Measurements from ENCODE around the gene S100A9. TPM values are rescaled to one million over a fixed set of nuclear protein-coding genes. Genes with fewer than 3 reads are reported as not detected.
"Not testable (repeated sequence)": the region's sequence is repeated elsewhere in the genome, so short reads cannot be mapped to it uniquely, and the experiment has no call there.

S100A9 gene
- total RNA-seq (281 TPM), polyA plus RNA-seq (1,119 TPM)
- long read RNA-seq, donor 1, partial matches to known transcripts: 0 of 1 reads
- long read RNA-seq, donor 1, other reads (novel, unspliced or antisense): 0 of 1 reads
- long read RNA-seq, donor 2, transcript S100A9-201 (3 exons, 577 nt): major isoform, 37 of 59 reads
- long read RNA-seq, donor 2, partial matches to known transcripts: 22 of 59 reads
- long read RNA-seq, donor 2, other reads (novel, unspliced or antisense): 0 of 59 reads
- long read RNA-seq, donor 3, transcript S100A9-201 (3 exons, 577 nt): major isoform, 28 of 63 reads
- long read RNA-seq, donor 3, partial matches to known transcripts: 35 of 63 reads
- long read RNA-seq, donor 3, other reads (novel, unspliced or antisense): 0 of 63 reads
- long read RNA-seq, donor 4, transcript S100A9-201 (3 exons, 577 nt): major isoform, 16 of 16 reads
- long read RNA-seq, donor 4, partial matches to known transcripts: 0 of 16 reads
- long read RNA-seq, donor 4, other reads (novel, unspliced or antisense): 0 of 16 reads
- long read RNA-seq, donor 5, transcript S100A9-201 (3 exons, 577 nt): major isoform, 168 of 256 reads
- long read RNA-seq, donor 5, partial matches to known transcripts: 81 of 256 reads
- long read RNA-seq, donor 5, other reads (novel, unspliced or antisense): 7 of 256 reads
- long read RNA-seq, donor 6, transcript S100A9-201 (3 exons, 577 nt): major isoform, 29 of 39 reads
- long read RNA-seq, donor 6, partial matches to known transcripts: 10 of 39 reads
- long read RNA-seq, donor 6, other reads (novel, unspliced or antisense): 0 of 39 reads
- long read RNA-seq, donor 7, transcript S100A9-201 (3 exons, 577 nt): major isoform, 20 of 28 reads
- long read RNA-seq, donor 7, partial matches to known transcripts: 8 of 28 reads
- long read RNA-seq, donor 7, other reads (novel, unspliced or antisense): 0 of 28 reads
- long read RNA-seq, donor 8, transcript S100A9-201 (3 exons, 577 nt): major isoform, 28 of 33 reads
- long read RNA-seq, donor 8, partial matches to known transcripts: 5 of 33 reads
- long read RNA-seq, donor 8, other reads (novel, unspliced or antisense): 0 of 33 reads
- long read RNA-seq, donor 9, transcript S100A9-201 (3 exons, 577 nt): major isoform, 25 of 40 reads
- long read RNA-seq, donor 9, partial matches to known transcripts: 15 of 40 reads
- long read RNA-seq, donor 9, other reads (novel, unspliced or antisense): 0 of 40 reads
- long read RNA-seq, donor 10, transcript S100A9-201 (3 exons, 577 nt): major isoform, 24 of 40 reads
- long read RNA-seq, donor 10, partial matches to known transcripts: 16 of 40 reads
- long read RNA-seq, donor 10, other reads (novel, unspliced or antisense): 0 of 40 reads

- Histone ChIP-seq H3K36me3 (ENCODE audit: control insufficient read depth in 2 of 2, insufficient read depth in 2 of 2, low read length in 1 of 2) (no peaks in the 10 kb centered on the region), H3K9me3 (ENCODE audit: control insufficient read depth in 2 of 2, insufficient read depth in 1 of 2, low read length in 1 of 2) (no peaks in the 10 kb centered on the region), H3K4me3 (ENCODE audit: low read length in 2 of 2) (no peak within 1 kb of the TSS), H3K4me1 (ENCODE audit: control insufficient read depth in 2 of 2, insufficient read depth in 2 of 2, low read length in 2 of 2) (peaks cover 0 to 12% of the 10 kb centered on the region in 2 donors), H3K27me3 (ENCODE audit: control insufficient read depth in 2 of 2, insufficient read depth in 1 of 2, low read length in 1 of 2) (no peaks in the 10 kb centered on the region), H3K27ac (ENCODE audit: low read depth in 1 of 2, low read length in 1 of 2) (no peak within 1 kb of the TSS)
- WGBS: 69% methylated on average over 11 of the region's 11 CpGs
- no peak for DNase-seq (ENCODE audit: low read depth in 6 of 9, low spot score in 9 of 9)
These were observed at the start of gene S100A9 for GRCh38 chr1:153357853-153358690. S100A9 (plus strand) TSS chr1:153357854; CDS start chr1:153358284, 430 bp downstream.

GRCh38 chr1:153308540-153308939, 49.1 kb upstream of the S100A9 start:
- 98% methylated on average over 2 of the region's 2 CpGs for WGBS
- Histone ChIP-seq H3K9me3 (ENCODE audit: control insufficient read depth in 2 of 2, insufficient read depth in 1 of 2, low read length in 1 of 2) (no peaks in the 10 kb centered on the region), H3K27me3 (ENCODE audit: control insufficient read depth in 2 of 2, insufficient read depth in 1 of 2, low read length in 1 of 2) (no peaks in the 10 kb centered on the region), H3K4me3 (ENCODE audit: low read length in 2 of 2) (no peak overlapping the region), H3K4me1 (ENCODE audit: control insufficient read depth in 2 of 2, insufficient read depth in 2 of 2, low read length in 2 of 2) (no peaks in the 10 kb centered on the region), H3K36me3 (ENCODE audit: control insufficient read depth in 2 of 2, insufficient read depth in 2 of 2, low read length in 1 of 2) (no peaks in the 10 kb centered on the region), H3K27ac (ENCODE audit: low read depth in 1 of 2, low read length in 1 of 2) (no peak overlapping the region)
- no peak for DNase-seq (ENCODE audit: low read depth in 6 of 9, low spot score in 9 of 9)

DNA sequence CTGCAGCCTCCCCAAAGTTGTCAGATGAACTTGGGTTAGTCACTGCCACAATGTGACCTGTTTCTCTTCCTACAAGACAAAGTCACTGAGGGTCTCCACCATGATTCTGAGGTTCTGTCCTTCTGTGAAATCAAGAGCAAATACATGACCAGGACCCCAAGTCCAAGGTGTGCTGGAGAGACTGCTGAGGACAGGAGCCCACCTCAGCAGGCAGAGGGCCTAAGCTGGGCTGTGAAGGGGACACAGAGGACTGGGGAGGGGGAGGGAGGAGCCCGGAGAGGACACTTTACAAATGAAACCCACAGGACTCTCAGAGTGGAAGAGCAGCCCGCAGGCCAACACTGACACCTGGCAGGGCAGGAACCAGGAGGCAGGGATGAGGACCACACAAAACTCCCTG, 48.2 kb upstream of the S100A9 start:
- H3K27ac ChIP-seq (ENCODE audit: low read depth in 1 of 2, low read length in 1 of 2): no peak overlapping the region
- H3K4me3 ChIP-seq (ENCODE audit: low read length in 2 of 2): no peak overlapping the region
- 93% methylated on average over 2 of the region's 2 CpGs for WGBS
- H3K27me3 ChIP-seq (ENCODE audit: control insufficient read depth in 2 of 2, insufficient read depth in 1 of 2, low read length in 1 of 2): no peaks in the 10 kb centered on the region
- H3K9me3 ChIP-seq (ENCODE audit: control insufficient read depth in 2 of 2, insufficient read depth in 1 of 2, low read length in 1 of 2): no peaks in the 10 kb centered on the region
- DNase-seq (ENCODE audit: low read depth in 6 of 9, low spot score in 9 of 9): no peak
- H3K36me3 ChIP-seq (ENCODE audit: control insufficient read depth in 2 of 2, insufficient read depth in 2 of 2, low read length in 1 of 2): no peaks in the 10 kb centered on the region
- H3K4me1 ChIP-seq (ENCODE audit: control insufficient read depth in 2 of 2, insufficient read depth in 2 of 2, low read length in 2 of 2): no peaks in the 10 kb centered on the region

GRCh38 chr1:153310526-153310925, 47.1 kb upstream of the S100A9 start:
- no peaks in the 10 kb centered on the region for H3K27me3 ChIP-seq (ENCODE audit: control insufficient read depth in 2 of 2, insufficient read depth in 1 of 2, low read length in 1 of 2)
- WGBS: 80% methylated on average over 7 of the region's 7 CpGs

GRCh38 chr1:153312570-153313186, 45.0 kb upstream of the S100A9 start, which contains the start of gene PGLYRP3:
PGLYRP3 (minus strand) TSS chr1:153312952; CDS start chr1:153310665, 2,287 bp downstream.
- no peaks in the 10 kb centered on the region for H3K27me3 ChIP-seq (ENCODE audit: control insufficient read depth in 2 of 2, insufficient read depth in 1 of 2, low read length in 1 of 2)
- H3K27ac ChIP-seq (ENCODE audit: low read depth in 1 of 2, low read length in 1 of 2): no peak within 1 kb of the TSS
- no peaks in the 10 kb centered on the region for H3K9me3 ChIP-seq (ENCODE audit: control insufficient read depth in 2 of 2, insufficient read depth in 1 of 2, low read length in 1 of 2)
- H3K4me3 ChIP-seq (ENCODE audit: low read length in 2 of 2): no peak within 1 kb of the TSS
- no peaks in the 10 kb centered on the region for H3K4me1 ChIP-seq (ENCODE audit: control insufficient read depth in 2 of 2, insufficient read depth in 2 of 2, low read length in 2 of 2)
- WGBS: 95% methylated on average over 4 of the region's 4 CpGs
- no peak for DNase-seq (ENCODE audit: low read depth in 6 of 9, low spot score in 9 of 9)
- no peaks in the 10 kb centered on the region for H3K36me3 ChIP-seq (ENCODE audit: control insufficient read depth in 2 of 2, insufficient read depth in 2 of 2, low read length in 1 of 2)

More at GRCh38 chr1:153310526-153310925, 47.1 kb upstream of the S100A9 start:
- Histone ChIP-seq H3K4me3 (ENCODE audit: low read length in 2 of 2) (no peak overlapping the region), H3K4me1 (ENCODE audit: control insufficient read depth in 2 of 2, insufficient read depth in 2 of 2, low read length in 2 of 2) (no peaks in the 10 kb centered on the region), H3K27ac (ENCODE audit: low read depth in 1 of 2, low read length in 1 of 2) (no peak overlapping the region), H3K9me3 (ENCODE audit: control insufficient read depth in 2 of 2, insufficient read depth in 1 of 2, low read length in 1 of 2) (no peaks in the 10 kb centered on the region), H3K36me3 (ENCODE audit: control insufficient read depth in 2 of 2, insufficient read depth in 2 of 2, low read length in 1 of 2) (no peaks in the 10 kb centered on the region)
- no peak for DNase-seq (ENCODE audit: low read depth in 6 of 9, low spot score in 9 of 9)

DNA sequence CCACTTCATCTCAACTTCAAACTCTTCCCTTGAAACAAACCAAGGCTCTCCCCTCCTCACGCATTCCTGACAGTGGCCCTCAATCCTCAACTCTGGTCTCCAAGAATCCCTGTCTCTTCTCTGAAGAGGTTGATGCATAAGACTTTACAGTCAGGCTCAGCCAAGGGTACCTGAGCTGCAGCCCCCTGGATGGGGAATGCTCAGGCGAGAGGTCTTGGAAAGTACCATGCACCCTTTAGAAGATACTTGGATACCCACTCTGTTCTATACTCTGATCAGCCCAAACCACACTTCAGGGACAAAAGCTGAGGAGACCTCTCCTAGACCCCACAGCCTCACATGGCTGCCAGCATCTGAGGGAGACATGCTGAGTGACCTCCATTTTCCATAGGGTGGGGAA, 44.4 kb upstream of the S100A9 start:
- H3K27ac ChIP-seq (ENCODE audit: low read depth in 1 of 2, low read length in 1 of 2): no peak overlapping the region
- no peaks in the 10 kb centered on the region for H3K36me3 ChIP-seq (ENCODE audit: control insufficient read depth in 2 of 2, insufficient read depth in 2 of 2, low read length in 1 of 2)
- no peaks in the 10 kb centered on the region for H3K9me3 ChIP-seq (ENCODE audit: control insufficient read depth in 2 of 2, insufficient read depth in 1 of 2, low read length in 1 of 2)
- no peaks in the 10 kb centered on the region for H3K4me1 ChIP-seq (ENCODE audit: control insufficient read depth in 2 of 2, insufficient read depth in 2 of 2, low read length in 2 of 2)
- H3K27me3 ChIP-seq (ENCODE audit: control insufficient read depth in 2 of 2, insufficient read depth in 1 of 2, low read length in 1 of 2): no peaks in the 10 kb centered on the region
- no peak for DNase-seq (ENCODE audit: low read depth in 6 of 9, low spot score in 9 of 9)
- H3K4me3 ChIP-seq (ENCODE audit: low read length in 2 of 2): no peak overlapping the region
- 98% methylated on average over 2 of the region's 2 CpGs for WGBS

GRCh38 chr1:153314388-153314787, 43.3 kb upstream of the S100A9 start:
- not testable (repeated sequence) for H3K27me3 ChIP-seq (ENCODE audit: control insufficient read depth in 2 of 2, insufficient read depth in 1 of 2, low read length in 1 of 2); H3K9me3 ChIP-seq (ENCODE audit: control insufficient read depth in 2 of 2, insufficient read depth in 1 of 2, low read length in 1 of 2)

DNA sequence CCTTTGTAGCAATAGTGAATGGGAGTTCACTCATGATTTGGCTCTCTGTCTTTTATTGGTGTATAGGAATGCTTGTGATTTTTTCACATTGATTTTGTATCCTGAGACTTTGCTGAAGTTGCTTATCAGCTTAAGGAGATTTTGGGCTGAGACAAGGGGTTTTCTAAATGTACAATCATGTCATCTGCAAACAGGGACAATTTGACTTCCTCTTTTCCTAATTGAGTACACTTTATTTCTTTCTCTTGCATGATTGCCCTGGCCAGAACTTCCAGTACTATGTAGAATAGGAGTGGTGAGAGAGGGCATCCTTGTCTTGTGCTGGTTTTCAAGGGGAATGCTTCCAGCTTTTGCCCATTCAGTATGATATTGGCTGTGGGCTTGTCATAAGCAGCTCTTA, 41.6 kb upstream of the S100A9 start:
- not testable (repeated sequence) for DNase-seq (ENCODE audit: low read depth in 6 of 9, low spot score in 9 of 9); H3K4me3 ChIP-seq (ENCODE audit: low read length in 2 of 2); H3K27ac ChIP-seq (ENCODE audit: low read depth in 1 of 2, low read length in 1 of 2); H3K27me3 ChIP-seq (ENCODE audit: control insufficient read depth in 2 of 2, insufficient read depth in 1 of 2, low read length in 1 of 2); H3K9me3 ChIP-seq (ENCODE audit: control insufficient read depth in 2 of 2, insufficient read depth in 1 of 2, low read length in 1 of 2); H3K36me3 ChIP-seq (ENCODE audit: control insufficient read depth in 2 of 2, insufficient read depth in 2 of 2, low read length in 1 of 2); H3K4me1 ChIP-seq (ENCODE audit: control insufficient read depth in 2 of 2, insufficient read depth in 2 of 2, low read length in 2 of 2)

More at GRCh38 chr1:153314388-153314787, 43.3 kb upstream of the S100A9 start:
- not testable (repeated sequence) for H3K4me3 ChIP-seq (ENCODE audit: low read length in 2 of 2); H3K4me1 ChIP-seq (ENCODE audit: control insufficient read depth in 2 of 2, insufficient read depth in 2 of 2, low read length in 2 of 2); DNase-seq (ENCODE audit: low read depth in 6 of 9, low spot score in 9 of 9); H3K36me3 ChIP-seq (ENCODE audit: control insufficient read depth in 2 of 2, insufficient read depth in 2 of 2, low read length in 1 of 2); H3K27ac ChIP-seq (ENCODE audit: low read depth in 1 of 2, low read length in 1 of 2)

All from thymus (tissue), 14 donors.